Fibroblast of mammary gland (primary cell): ENCODE data around the gene RNF115.
"Not testable (repeated sequence)": the region's sequence is repeated elsewhere in the genome, so short reads cannot be mapped to it uniquely, and the experiment has no call there.

Experiments
- DNase-seq: peaks from one replicate; pipeline ENCODE4 v3.0.0-alpha.2; 2010; ENCODE audit warnings: low read depth
- H3K4me3 ChIP-seq: 2 replicates; pipeline ENCODE4 v1.5.1; 2011; ENCODE audit warnings: low read depth, mild to moderate bottlenecking, low read length, moderate library complexity; ENCODE audit not compliant: control insufficient read depth
- CTCF ChIP-seq: conservative IDR thresholded peaks from 2 replicates; pipeline ENCODE4 v1.5.1; 2011; ENCODE audit warnings: low read depth, low read length, inconsistent platforms; ENCODE audit not compliant: control insufficient read depth, insufficient read depth

RNF115 gene

GRCh38 chr1:145826030-145826429, 2.1 kb upstream of the RNF115 start:
- TF ChIP-seq CTCF, result peak; percentile 7
- DNase-seq, result no peak
- no peak overlapping the region for H3K4me3 ChIP-seq

DNA sequence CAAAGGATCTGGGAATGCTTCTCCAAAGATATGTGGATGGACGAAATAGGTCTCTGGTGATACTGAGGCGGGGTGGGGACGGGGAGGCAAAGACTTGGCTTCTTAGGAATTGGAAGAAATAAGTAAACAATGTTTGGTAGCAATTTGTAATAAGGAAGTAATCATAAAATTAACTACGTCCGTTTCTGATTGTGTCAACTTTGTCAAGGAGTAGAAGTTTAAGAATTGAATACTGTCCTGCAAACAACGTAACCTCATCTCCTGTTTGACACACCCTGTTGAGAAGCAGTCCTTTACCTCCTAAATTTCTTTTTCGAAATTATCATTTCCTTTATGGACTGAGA, 576 bp upstream of the RNF115 start:
- H3K4me3 ChIP-seq, result peak overlapping the region; percentile 99
- no peak for TF ChIP-seq CTCF
- DNase-seq, result no peak

GRCh38 chr1:145822779-145823331, 1.0 kb downstream of the RNF115 start:
- DNase-seq, result not testable (repeated sequence)
- peak overlapping the region; percentile 29 for H3K4me3 ChIP-seq

GRCh38 chr1:145818095-145818494, 5.8 kb downstream of the RNF115 start:
- peak; percentile 62 for DNase-seq
- not testable (repeated sequence) for H3K4me3 ChIP-seq

- H3K4me3 ChIP-seq, DNase-seq: not testable (repeated sequence)
Observed at GRCh38 chr1:145812977-145813810, 10.7 kb downstream of the RNF115 start.

GRCh38 chr1:145806844-145807243, 17.1 kb downstream of the RNF115 start:
- no peak for TF ChIP-seq CTCF

DNA sequence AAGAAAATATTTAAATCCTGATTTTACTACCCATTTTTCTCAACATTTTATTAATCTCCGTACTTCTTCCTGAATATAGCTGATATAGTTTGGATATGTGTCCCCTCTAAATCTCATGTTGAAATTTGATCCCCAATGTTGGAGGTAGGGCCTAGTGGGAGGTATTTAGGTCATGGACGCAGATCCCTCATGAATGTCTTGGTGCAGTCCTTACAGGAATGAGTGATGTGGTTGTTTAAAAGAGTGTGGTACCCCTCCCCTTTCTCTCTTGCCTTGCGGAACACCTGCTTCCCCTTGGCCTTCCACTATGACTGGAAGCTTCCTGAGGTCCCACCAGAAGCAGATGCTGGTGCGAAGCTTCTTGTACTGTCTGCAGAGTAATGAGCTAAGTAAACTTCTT, 17.5 kb downstream of the RNF115 start:
- TF ChIP-seq CTCF, result no peak
- no peak overlapping the region for H3K4me3 ChIP-seq
- no peak for DNase-seq

More at GRCh38 chr1:145806844-145807243, 17.1 kb downstream of the RNF115 start:
- no peak overlapping the region for H3K4me3 ChIP-seq
- no peak for DNase-seq

DNA sequence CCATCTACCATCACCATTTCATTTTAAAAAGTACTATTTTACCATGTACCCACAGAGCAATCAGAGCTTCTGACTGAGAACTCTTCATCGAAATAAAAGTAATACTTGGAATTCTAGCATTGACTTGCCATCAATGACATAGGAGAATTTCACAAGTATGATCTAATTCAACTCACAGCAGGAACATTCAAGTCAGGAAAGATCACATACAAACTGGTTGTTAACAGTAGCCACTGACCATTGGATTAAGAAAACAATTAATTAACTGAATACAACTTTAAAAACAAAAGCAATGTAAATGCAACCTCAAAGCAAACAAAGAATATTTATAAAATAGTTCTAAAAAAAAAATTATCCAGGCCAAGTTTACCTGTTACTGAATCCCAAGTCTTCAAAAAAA, 18.8 kb downstream of the RNF115 start:
- DNase-seq, result peak; percentile 59
- no peak for TF ChIP-seq CTCF

More for the DNA sequence above, 18.8 kb downstream of the RNF115 start:
- H3K4me3 ChIP-seq, result no peak overlapping the region
